ENCODE data around the gene GRAP2.

The GRAP2 gene

DNA sequence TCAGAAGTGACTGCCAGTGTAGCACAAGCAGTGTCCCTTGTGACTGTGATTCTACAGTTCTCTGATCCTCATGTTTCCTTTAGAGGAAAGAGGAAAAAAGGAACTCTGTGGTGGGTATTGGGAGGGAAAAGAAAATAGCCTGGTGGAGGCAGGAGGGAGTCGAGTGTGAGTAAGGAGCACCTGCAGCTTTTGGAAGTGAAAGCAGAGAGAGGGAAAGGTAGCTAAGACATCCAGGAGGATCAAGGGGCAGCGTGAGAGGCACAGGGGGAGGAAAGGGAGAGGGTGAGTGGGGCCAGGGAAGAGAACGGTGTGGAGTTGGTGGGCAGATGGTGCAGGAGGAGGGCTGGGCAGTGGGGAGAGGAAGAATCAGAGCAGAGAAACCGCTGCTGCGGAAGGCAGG, 71.8 kb downstream of the GRAP2 start:
- TF ChIP-seq FOXM1 (IDR thresholded peaks at IDR 0.05; ENCODE audit: borderline replicate concordance, low read depth) (no peak), YY1 (IDR thresholded peaks at IDR 0.05; ENCODE audit: low read depth) (no peak), CREB1 (IDR thresholded peaks at IDR 0.05; ENCODE audit: low read depth) (no peak), ZBTB7A (IDR thresholded peaks at IDR 0.05; ENCODE audit: low read depth) (no peak), TAF1 (IDR thresholded peaks at IDR 0.05; ENCODE audit: low read depth) (no peak), EGR1 (IDR thresholded peaks at IDR 0.05) (no peak), NFIC (IDR thresholded peaks at IDR 0.05) (no peak), RAD21 (IDR thresholded peaks at IDR 0.05; ENCODE audit: low read depth) (no peak), TCF12 (IDR thresholded peaks at IDR 0.05; ENCODE audit: low read depth) (no peak), EP300 (IDR thresholded peaks at IDR 0.05; ENCODE audit: borderline replicate concordance) (no peak), CEBPB (IDR thresholded peaks at IDR 0.05) (no peak)
- TF ChIP-seq, protein P1, sequence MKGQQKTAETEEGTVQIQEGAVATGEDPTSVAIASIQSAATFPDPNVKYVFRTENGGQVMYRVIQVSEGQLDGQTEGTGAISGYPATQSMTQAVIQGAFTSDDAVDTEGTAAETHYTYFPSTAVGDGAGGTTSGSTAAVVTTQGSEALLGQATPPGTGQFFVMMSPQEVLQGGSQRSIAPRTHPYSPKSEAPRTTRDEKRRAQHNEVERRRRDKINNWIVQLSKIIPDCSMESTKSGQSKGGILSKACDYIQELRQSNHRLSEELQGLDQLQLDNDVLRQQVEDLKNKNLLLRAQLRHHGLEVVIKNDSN (IDR thresholded peaks at IDR 0.05): no peak
- TF ChIP-seq, protein P2, sequence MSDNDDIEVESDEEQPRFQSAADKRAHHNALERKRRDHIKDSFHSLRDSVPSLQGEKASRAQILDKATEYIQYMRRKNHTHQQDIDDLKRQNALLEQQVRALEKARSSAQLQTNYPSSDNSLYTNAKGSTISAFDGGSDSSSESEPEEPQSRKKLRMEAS (IDR thresholded peaks at IDR 0.05): no peak
- TF ChIP-seq, protein P3, sequence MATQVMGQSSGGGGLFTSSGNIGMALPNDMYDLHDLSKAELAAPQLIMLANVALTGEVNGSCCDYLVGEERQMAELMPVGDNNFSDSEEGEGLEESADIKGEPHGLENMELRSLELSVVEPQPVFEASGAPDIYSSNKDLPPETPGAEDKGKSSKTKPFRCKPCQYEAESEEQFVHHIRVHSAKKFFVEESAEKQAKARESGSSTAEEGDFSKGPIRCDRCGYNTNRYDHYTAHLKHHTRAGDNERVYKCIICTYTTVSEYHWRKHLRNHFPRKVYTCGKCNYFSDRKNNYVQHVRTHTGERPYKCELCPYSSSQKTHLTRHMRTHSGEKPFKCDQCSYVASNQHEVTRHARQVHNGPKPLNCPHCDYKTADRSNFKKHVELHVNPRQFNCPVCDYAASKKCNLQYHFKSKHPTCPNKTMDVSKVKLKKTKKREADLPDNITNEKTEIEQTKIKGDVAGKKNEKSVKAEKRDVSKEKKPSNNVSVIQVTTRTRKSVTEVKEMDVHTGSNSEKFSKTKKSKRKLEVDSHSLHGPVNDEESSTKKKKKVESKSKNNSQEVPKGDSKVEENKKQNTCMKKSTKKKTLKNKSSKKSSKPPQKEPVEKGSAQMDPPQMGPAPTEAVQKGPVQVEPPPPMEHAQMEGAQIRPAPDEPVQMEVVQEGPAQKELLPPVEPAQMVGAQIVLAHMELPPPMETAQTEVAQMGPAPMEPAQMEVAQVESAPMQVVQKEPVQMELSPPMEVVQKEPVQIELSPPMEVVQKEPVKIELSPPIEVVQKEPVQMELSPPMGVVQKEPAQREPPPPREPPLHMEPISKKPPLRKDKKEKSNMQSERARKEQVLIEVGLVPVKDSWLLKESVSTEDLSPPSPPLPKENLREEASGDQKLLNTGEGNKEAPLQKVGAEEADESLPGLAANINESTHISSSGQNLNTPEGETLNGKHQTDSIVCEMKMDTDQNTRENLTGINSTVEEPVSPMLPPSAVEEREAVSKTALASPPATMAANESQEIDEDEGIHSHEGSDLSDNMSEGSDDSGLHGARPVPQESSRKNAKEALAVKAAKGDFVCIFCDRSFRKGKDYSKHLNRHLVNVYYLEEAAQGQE (IDR thresholded peaks at IDR 0.05; ENCODE audit: low read depth): no peak

DNA sequence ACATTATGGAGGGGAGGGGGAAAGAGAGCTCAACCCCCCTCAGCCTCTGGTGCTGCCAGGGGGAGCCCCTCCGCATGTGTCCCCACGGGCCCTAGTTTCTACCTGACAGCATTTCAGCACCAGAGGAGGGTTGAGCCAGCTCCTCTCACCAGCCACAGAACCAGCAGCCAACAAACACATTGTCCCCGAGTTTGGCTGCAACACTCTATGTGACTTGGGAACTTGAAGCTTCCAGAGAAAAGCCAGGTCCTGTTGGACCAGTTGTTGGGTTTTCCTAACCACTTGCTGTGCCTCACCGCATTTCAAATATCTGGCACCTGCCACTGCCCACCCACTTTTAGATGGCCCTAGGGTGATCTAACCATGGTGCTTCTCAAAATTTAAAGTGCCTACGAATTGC, 72.8 kb downstream of the GRAP2 start:
- no peak for TF ChIP-seq TEAD4 (IDR thresholded peaks at IDR 0.05)
- TF ChIP-seq, protein P2 (IDR thresholded peaks at IDR 0.05): no peak
- TF ChIP-seq EP300 (IDR thresholded peaks at IDR 0.05; ENCODE audit: borderline replicate concordance): no peak
- TF ChIP-seq TCF12 (IDR thresholded peaks at IDR 0.05; ENCODE audit: low read depth): no peak
- TF ChIP-seq, protein P1 (IDR thresholded peaks at IDR 0.05): no peak
- TF ChIP-seq, protein P3 (IDR thresholded peaks at IDR 0.05; ENCODE audit: low read depth): no peak
- TF ChIP-seq ZBTB7A (IDR thresholded peaks at IDR 0.05; ENCODE audit: low read depth): no peak
- TF ChIP-seq EGR1 (IDR thresholded peaks at IDR 0.05): no peak
- TF ChIP-seq YY1 (IDR thresholded peaks at IDR 0.05; ENCODE audit: low read depth): no peak

DNA sequence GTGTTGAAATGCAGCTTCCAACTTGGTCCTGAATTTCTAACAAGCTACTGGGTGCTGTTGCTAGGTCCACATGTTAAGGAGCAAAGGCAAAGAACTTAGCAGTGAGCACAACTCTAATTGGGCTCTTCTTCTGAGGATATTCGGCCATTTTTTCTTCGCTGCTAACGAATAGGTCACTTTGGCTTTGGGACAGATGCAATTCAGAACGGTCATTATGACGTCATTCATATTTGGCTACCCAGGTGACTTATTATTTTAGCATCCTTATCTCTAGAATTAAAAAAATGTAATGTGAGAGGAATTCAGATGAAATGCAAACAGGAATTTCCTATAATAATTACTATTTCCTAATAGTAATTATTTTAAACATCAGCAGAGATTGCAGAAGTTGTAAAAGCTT, 73.2 kb downstream of the GRAP2 start:
- TF ChIP-seq YY1 (IDR thresholded peaks at IDR 0.05; ENCODE audit: low read depth) (no peak), NFIC (IDR thresholded peaks at IDR 0.05) (no peak), EP300 (IDR thresholded peaks at IDR 0.05; ENCODE audit: borderline replicate concordance) (no peak)
- TF ChIP-seq, protein P3 (IDR thresholded peaks at IDR 0.05; ENCODE audit: low read depth): no peak

DNA sequence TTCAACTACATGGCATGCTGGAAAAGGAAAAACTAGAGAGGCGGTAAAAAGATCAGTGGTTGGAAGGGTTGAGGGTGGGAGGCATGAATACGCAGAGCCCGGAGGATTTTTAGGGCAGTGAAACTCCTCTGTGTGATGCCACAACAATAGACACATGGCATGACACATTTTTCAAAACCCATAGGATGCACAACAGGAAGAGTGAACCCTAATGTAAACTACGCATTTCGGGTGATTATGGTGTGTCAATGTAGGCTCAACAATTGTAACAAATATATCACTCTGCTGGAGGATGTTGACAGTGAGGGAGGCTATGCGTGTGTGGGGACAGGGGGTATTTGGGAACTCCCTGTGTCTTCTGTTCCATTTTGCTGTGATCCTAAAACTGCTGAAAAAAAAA, 78.2 kb downstream of the GRAP2 start:
- TF ChIP-seq TEAD4 (IDR thresholded peaks at IDR 0.05) (no peak), CEBPB (IDR thresholded peaks at IDR 0.05) (no peak), YY1 (IDR thresholded peaks at IDR 0.05; ENCODE audit: low read depth) (no peak), FOXM1 (IDR thresholded peaks at IDR 0.05; ENCODE audit: borderline replicate concordance, low read depth) (no peak), TAF1 (IDR thresholded peaks at IDR 0.05; ENCODE audit: low read depth) (no peak), ZBTB7A (IDR thresholded peaks at IDR 0.05; ENCODE audit: low read depth) (no peak), EP300 (IDR thresholded peaks at IDR 0.05; ENCODE audit: borderline replicate concordance) (no peak), CREB1 (IDR thresholded peaks at IDR 0.05; ENCODE audit: low read depth) (no peak), RAD21 (IDR thresholded peaks at IDR 0.05; ENCODE audit: low read depth) (no peak), EGR1 (IDR thresholded peaks at IDR 0.05) (no peak), NFIC (IDR thresholded peaks at IDR 0.05) (no peak), TCF12 (IDR thresholded peaks at IDR 0.05; ENCODE audit: low read depth) (no peak)
- TF ChIP-seq, protein P3 (IDR thresholded peaks at IDR 0.05; ENCODE audit: low read depth): no peak
- TF ChIP-seq, protein P1 (IDR thresholded peaks at IDR 0.05): no peak
- TF ChIP-seq, protein P2 (IDR thresholded peaks at IDR 0.05): no peak
